ENCODE measurements around the gene TRIM26. TPM values are rescaled to one million over a fixed set of nuclear protein-coding genes. Genes with fewer than 3 reads are reported as not detected.
"Not testable (repeated sequence)": the region's sequence is repeated elsewhere in the genome, so short reads cannot be mapped to it uniquely, and the experiment has no call there.

Gene TRIM26
- 10 to 100 TPM; 20.0 to 27.8 TPM for total RNA-seq

GRCh38 chr6:30212865-30213666 lies at the start of gene TRIM26:
TRIM26 (minus strand) TSS chr6:30213406; CDS start chr6:30199103, 14,303 bp downstream.
- peak within 1 kb of the TSS; percentile 86 to 89 for H3K4me3 ChIP-seq

GRCh38 chr6:30260036-30260504 lies 46.9 kb upstream of the TRIM26 start:
- DNase-seq (ENCODE audit: low spot score) = no peak

More at GRCh38 chr6:30212865-30213666, at the start of gene TRIM26:
- DNase-seq (ENCODE audit: low spot score) = peak; percentile 98
- Histone ChIP-seq H3K27ac (peak within 1 kb of the TSS; percentile 96), H3K27me3 (no peaks in the 10 kb centered on the region), H3K4me1 (peaks cover 0 to 31% of the 10 kb centered on the region in 2 donors), H3K9me3 (no peaks in the 10 kb centered on the region), H3K36me3 (no peaks in the 10 kb centered on the region)
- TF ChIP-seq CTCF (IDR thresholded peaks at IDR 0.05) = no peak

GRCh38 chr6:30259140-30260035 lies 46.2 kb upstream of the TRIM26 start:
- Histone ChIP-seq H3K36me3 (no peaks in the 10 kb centered on the region), H3K27me3 (no peaks in the 10 kb centered on the region), H3K9me3 (no peaks in the 10 kb centered on the region), H3K4me3 (peak overlapping the region; percentile 75 to 95), H3K4me1 (peaks cover 0 to 4% of the 10 kb centered on the region in 2 donors), H3K27ac (peak overlapping the region; percentile 73 to 77)
- peak; percentile 83 for DNase-seq (ENCODE audit: low spot score)
- peak in 1 of 2 donors; percentile 47 for TF ChIP-seq CTCF (IDR thresholded peaks at IDR 0.05)

More at GRCh38 chr6:30260036-30260504, 46.9 kb upstream of the TRIM26 start:
- Histone ChIP-seq H3K27me3 (no peaks in the 10 kb centered on the region), H3K4me1 (peaks cover 0 to 4% of the 10 kb centered on the region in 2 donors), H3K36me3 (no peaks in the 10 kb centered on the region), H3K4me3 (peak overlapping the region; percentile 75 to 95), H3K9me3 (no peaks in the 10 kb centered on the region), H3K27ac (peak overlapping the region; percentile 73 to 77)
- no peak for TF ChIP-seq CTCF (IDR thresholded peaks at IDR 0.05)

- Histone ChIP-seq H3K9me3 (no peaks in the 10 kb centered on the region), H3K36me3 (no peaks in the 10 kb centered on the region), H3K4me1 (peaks cover 0 to 4% of the 10 kb centered on the region in 2 donors), H3K27ac (no peak overlapping the region), H3K4me3 (no peak overlapping the region), H3K27me3 (no peaks in the 10 kb centered on the region)
- TF ChIP-seq CTCF (IDR thresholded peaks at IDR 0.05) = no peak
- no peak for DNase-seq (ENCODE audit: low spot score)
Observed at GRCh38 chr6:30258204-30258603, 45.0 kb upstream of the TRIM26 start.

- H3K4me3 ChIP-seq; H3K27ac ChIP-seq; H3K36me3 ChIP-seq; H3K27me3 ChIP-seq; H3K9me3 ChIP-seq; DNase-seq (ENCODE audit: low spot score); H3K4me1 ChIP-seq: not testable (repeated sequence)
Observed at GRCh38 chr6:30252417-30252816, 39.2 kb upstream of the TRIM26 start.

- no peak for TF ChIP-seq CTCF (IDR thresholded peaks at IDR 0.05)
- Histone ChIP-seq H3K9me3 (no peaks in the 10 kb centered on the region), H3K4me3 (no peak overlapping the region), H3K36me3 (no peaks in the 10 kb centered on the region), H3K27me3 (no peaks in the 10 kb centered on the region), H3K4me1 (no peaks in the 10 kb centered on the region), H3K27ac (no peak overlapping the region)
- no peak for DNase-seq (ENCODE audit: low spot score)
Observed at GRCh38 chr6:30244560-30244959, 31.4 kb upstream of the TRIM26 start.

Data from right atrium auricular region (tissue), 2 donors.